Measurements from ENCODE around the gene SDK1.

SDK1 gene

GRCh38 chr7:4150731-4151130, 849.7 kb downstream of the SDK1 start:
- no peak for DNase-seq

GRCh38 chr7:4151524-4151923, 850.5 kb downstream of the SDK1 start:
- no peak for DNase-seq

GRCh38 chr7:4151926-4152549, 851.0 kb downstream of the SDK1 start:
- DNase-seq, result no peak

GRCh38 chr7:4154882-4155535, 854.0 kb downstream of the SDK1 start:
- no peak for DNase-seq

GRCh38 chr7:4156190-4156589, 855.1 kb downstream of the SDK1 start:
- no peak for DNase-seq

- no peak for DNase-seq
Observed at GRCh38 chr7:4157651-4158050, 856.6 kb downstream of the SDK1 start.

- no peak for DNase-seq
Observed at GRCh38 chr7:4158441-4159153, 857.5 kb downstream of the SDK1 start.

GRCh38 chr7:4159154-4159501, 858.1 kb downstream of the SDK1 start:
- no peak for DNase-seq

GRCh38 chr7:4159761-4160554, 858.9 kb downstream of the SDK1 start:
- DNase-seq, result no peak

GRCh38 chr7:4162884-4163564, 862.0 kb downstream of the SDK1 start:
- DNase-seq, result no peak

GRCh38 chr7:4163565-4164203, 862.6 kb downstream of the SDK1 start:
- DNase-seq, result no peak

GRCh38 chr7:4164556-4164955, 863.5 kb downstream of the SDK1 start:
- DNase-seq, result no peak

- DNase-seq, result no peak
Observed at GRCh38 chr7:4166340-4166739, 865.3 kb downstream of the SDK1 start.

GRCh38 chr7:4166807-4167206, 865.8 kb downstream of the SDK1 start:
- DNase-seq, result peak; percentile 11

- no peak for DNase-seq
Observed at GRCh38 chr7:4167385-4167910, 866.4 kb downstream of the SDK1 start.

- DNase-seq, result no peak
Observed at GRCh38 chr7:4168041-4168440, 867.0 kb downstream of the SDK1 start.

- no peak for DNase-seq
Observed at GRCh38 chr7:4168541-4168940, 867.5 kb downstream of the SDK1 start.

GRCh38 chr7:4169455-4169854, 868.4 kb downstream of the SDK1 start:
- DNase-seq, result no peak

- DNase-seq, result no peak
Observed at GRCh38 chr7:4170997-4171786, 870.1 kb downstream of the SDK1 start.

- DNase-seq, result no peak
Observed at GRCh38 chr7:4172883-4173282, 871.8 kb downstream of the SDK1 start.

- DNase-seq, result no peak
Observed at GRCh38 chr7:4173615-4174014, 872.6 kb downstream of the SDK1 start.

All from NCI-H526 treated with DMSO at 0.1 percent for 48 hours (cell line).